Ovary (tissue), 9 donors: ENCODE measurements around the gene CNTN5. TPM values are rescaled to one million over a fixed set of nuclear protein-coding genes. Genes with fewer than 3 reads are reported as not detected.

Source experiments
- DNase-seq, 5 donors: peaks; one replicate each; pipeline ENCODE4 v3.0.0-alpha.2; 2019 to 2020
- H3K27ac ChIP-seq, 2 donors: fragments of 200-600 bp; one replicate each; pipeline versions ENCODE4 v1.5.1 to v1.8.0; 2019 to 2022
- H3K27me3 ChIP-seq: fragments of 200-600 bp; one replicate; pipeline ENCODE4 v1.8.0; 2022
- H3K36me3 ChIP-seq: fragments of 200-600 bp; sonication (generic); one replicate; pipeline ENCODE4 v1.5.1; 2019
- H3K4me1 ChIP-seq: one replicate; pipeline ENCODE4 v1.8.1; 2013; ENCODE audit warnings: mild to moderate bottlenecking, moderate library complexity; ENCODE audit not compliant: insufficient read depth
- H3K4me3 ChIP-seq: fragments of 200-600 bp; sonication (generic); one replicate; pipeline ENCODE4 v1.5.1; 2017
- H3K9me3 ChIP-seq, 2 donors: fragments of 200-600 bp in 1 of 2; sonication (generic) in 1 of 2; one replicate each; pipeline versions ENCODE4 v1.5.1 to v1.8.1; 2013 to 2019; ENCODE audit warnings: mild to moderate bottlenecking in 1 of 2, moderate library complexity in 1 of 2
- CTCF ChIP-seq, 3 donors: fragments of 450-650 bp in 2 of 3; fragments of 200-600 bp in 1 of 3; IDR thresholded peaks; one replicate each; pipeline versions ENCODE4 v1.5.1 to v1.8.0; 2016 to 2022; ENCODE audit warnings: antibody characterized with exemption in 3 of 3, mild to moderate bottlenecking in 1 of 3
- EP300 ChIP-seq: sonication (generic); formaldehyde crosslinking; IDR thresholded peaks from one replicate; pipeline ENCODE4 v1.6.1; 2017; ENCODE audit warnings: antibody characterized with exemption
- POLR2A ChIP-seq: fragments of 450-650 bp; IDR thresholded peaks from one replicate; pipeline ENCODE4 v1.6.1; 2017; ENCODE audit warnings: antibody characterized with exemption, mild to moderate bottlenecking, moderate library complexity
- WGBS, 3 donors: extraction: QIAGEN DNeasy Blood & Tissue Kit in 1 of 3; methylation state at CpG; one replicate each; pipeline versions ENCODE4 v1.1.5 to v1.1.7; 2013 to 2017; 5-methylcytosine and 5-hydroxymethylcytosine counted together
- intact Hi-C, 4 donors: fragments of 100-400 bp; cut with DNase I; formaldehyde crosslinking; loops; one replicate each; pipeline versions ENCODE4 v1.11.0 to v1.15.1; 2022 to 2023
- polyA plus RNA-seq, 2 donors: library from polyadenylated mRNA; stranded (reverse); fragments of 200-250 nt in 1 of 2; fragments of 350-450 nt in 1 of 2; fragmentation: Illumina TruSeq in 1 of 2; extraction: RNeasy Lipid Tissue Mini Kit (QIAGEN cat#74804) in 1 of 2; gene quantifications; one replicate each; pipeline ENCODE4 v1.2.3, GENCODE V29; 2013 to 2014
- total RNA-seq, 7 donors: library from RNA; depleted of rRNA in 2 of 7; stranded (reverse); fragments of >200 nt in 2 of 7; fragmentation: NEBNext Ultra II Directional in 3 of 7; extraction: Animal tissue kit (Norgen Biotek cat#: 25700) in 3 of 7; gene quantifications; one replicate each; pipeline versions ENCODE4 v1.1.0 to v1.2.4, GENCODE V29; 2016 to 2023
- donor health status: DM: no; HTN: no; CAD: no; lungs with moderate emphysema.
- donor health status: DM: no; HTN: no; CAD: no.
- donor health status: Bipolar disorder and iron deficiency.
- donor health status: DM: yes; HTN: yes; CAD: no.
- donor health status: DM: no; HTN: no; CAD: no.
- donor health status: DM: yes; HTN: yes; CAD: no.

The CNTN5 gene
- total and polyA plus RNA-seq, 9 donors: 0.02 to 1.1 (median 0.15) TPM; not detected in 5

GRCh38 chr11:99718291-99718690 lies 697.5 kb downstream of the CNTN5 start:
- H3K4me1 ChIP-seq: no peaks in the 10 kb centered on the region
- no peaks in the 10 kb centered on the region for H3K9me3 ChIP-seq
- no peaks in the 10 kb centered on the region for H3K36me3 ChIP-seq
- no peak overlapping the region for H3K4me3 ChIP-seq
- intact Hi-C loops: no loop called here
- no peaks in the 10 kb centered on the region for H3K27me3 ChIP-seq
- no peak for TF ChIP-seq POLR2A
- no peak for TF ChIP-seq EP300
- no peak for TF ChIP-seq CTCF (IDR thresholded peaks at IDR 0.05)
- no peak overlapping the region for H3K27ac ChIP-seq
- no peak for DNase-seq

- no peak overlapping the region for H3K27ac ChIP-seq
- 30 to 38% (median 31%) methylated on average over 4 of the region's 4 CpGs for WGBS, 3 donors
- no peaks in the 10 kb centered on the region for H3K27me3 ChIP-seq
- intact Hi-C loops: no loop called here
- no peaks in the 10 kb centered on the region for H3K4me1 ChIP-seq
- DNase-seq: no peak
- TF ChIP-seq POLR2A (no peak), EP300 (no peak), CTCF (IDR thresholded peaks at IDR 0.05) (no peak)
- no peaks in the 10 kb centered on the region for H3K36me3 ChIP-seq
- H3K4me3 ChIP-seq: no peak overlapping the region
- H3K9me3 ChIP-seq: no peaks in the 10 kb centered on the region
These were observed 718.8 kb downstream of the CNTN5 start for GRCh38 chr11:99739464-99740089.

GRCh38 chr11:99742501-99742900 lies 721.8 kb downstream of the CNTN5 start:
- intact Hi-C loops: no loop called here
- no peaks in the 10 kb centered on the region for H3K9me3 ChIP-seq
- no peak overlapping the region for H3K27ac ChIP-seq
- no peaks in the 10 kb centered on the region for H3K27me3 ChIP-seq
- DNase-seq: no peak
- TF ChIP-seq EP300: no peak
- TF ChIP-seq CTCF (IDR thresholded peaks at IDR 0.05): no peak
- TF ChIP-seq POLR2A: no peak
- 11 to 23% (median 20%) methylated on average over 2 of the region's 2 CpGs for WGBS, 3 donors
- H3K4me1 ChIP-seq: no peaks in the 10 kb centered on the region
- H3K4me3 ChIP-seq: no peak overlapping the region
- H3K36me3 ChIP-seq: no peaks in the 10 kb centered on the region

- DNase-seq: no peak
- intact Hi-C loops: no loop called here
- H3K9me3 ChIP-seq: no peaks in the 10 kb centered on the region
- TF ChIP-seq POLR2A: no peak
- no peak for TF ChIP-seq CTCF (IDR thresholded peaks at IDR 0.05)
- no peak for TF ChIP-seq EP300
- H3K4me1 ChIP-seq: no peaks in the 10 kb centered on the region
- no peaks in the 10 kb centered on the region for H3K27me3 ChIP-seq
- no peak overlapping the region for H3K27ac ChIP-seq
- H3K36me3 ChIP-seq: no peaks in the 10 kb centered on the region
- H3K4me3 ChIP-seq: no peak overlapping the region
- WGBS, 3 donors: 58 to 63% (median 62%) methylated on average over 2 of the region's 2 CpGs
These were observed 739.0 kb downstream of the CNTN5 start for GRCh38 chr11:99759787-99760186.
